PC-9 (cell line): ENCODE measurements around the gene YWHAE. TPM values are rescaled to one million over a fixed set of nuclear protein-coding genes. Genes with fewer than 3 reads are reported as not detected.

Source experiments
- Bru-seq: library from RNA; stranded (reverse); fragments of 400-500 nt; gene quantifications from one replicate; lab custom pipeline; 2021; lab: Mats Ljungman, UMichigan
- BruChase-seq, 2 experiments: library from RNA; stranded (reverse); fragments of 400-500 nt; gene quantifications; one replicate each; lab custom pipeline; 2021; lab: Mats Ljungman, UMichigan
- BruUV-seq: library from RNA; stranded (reverse); fragments of 400-500 nt; replicated peaks from 2 replicates; lab custom pipeline; 2021; lab: Mats Ljungman, UMichigan
- CTCF ChIA-PET: fragments of 300-600 bp; sonication (Branson Sonifier 250); formaldehyde crosslinking; loops from one replicate; lab custom pipeline; 2022; ENCODE audit warnings: antibody characterized with exemption; lab: Charles Lee
- POLR2A ChIA-PET: fragments of 300-600 bp; sonication (Branson Sonifier 250); formaldehyde crosslinking; loops from one replicate; lab custom pipeline; 2022; ENCODE audit warnings: antibody characterized with exemption; ENCODE audit not compliant: unreplicated experiment; lab: Charles Lee
- DNase-seq, 2 experiments: peaks; one replicate each; pipeline versions ENCODE4 v3.0.0 to v3.0.0-alpha.2; 2015 to 2022; ENCODE audit warnings: mixed read lengths in 1 of 2
- H2AFZ ChIP-seq: fragments of 200-600 bp; sonication (generic); 2 replicates; pipeline ENCODE4 v1.8.1; 2017; ENCODE audit warnings: antibody characterized with exemption
- H3F3A ChIP-seq: fragments of 200-600 bp; sonication (generic); 2 replicates; pipeline ENCODE4 v1.8.1; 2017; ENCODE audit warnings: antibody characterized with exemption, mild to moderate bottlenecking, low read depth; ENCODE audit not compliant: insufficient read depth
- H3K27ac ChIP-seq: fragments of 200-600 bp; sonication (generic); 2 replicates; pipeline ENCODE4 v1.6.1; 2016; ENCODE audit warnings: mixed run types
- H3K27me3 ChIP-seq: fragments of 200-600 bp; sonication (generic); 2 replicates; pipeline ENCODE4 v1.6.1; 2016; ENCODE audit warnings: low read depth, mixed run types; ENCODE audit not compliant: insufficient read depth
- H3K36me3 ChIP-seq: fragments of 200-600 bp; sonication (generic); 2 replicates; pipeline ENCODE4 v1.6.1; 2016; ENCODE audit warnings: low read depth, mixed run types
- H3K4me1 ChIP-seq: fragments of 200-600 bp; sonication (generic); replicated peaks from 2 replicates; pipeline ENCODE4 v1.6.1; 2016; ENCODE audit warnings: mixed run types; ENCODE audit not compliant: insufficient read depth
- H3K4me2 ChIP-seq: fragments of 200-600 bp; sonication (generic); 2 replicates; pipeline ENCODE4 v1.6.1; 2017; ENCODE audit warnings: mixed run types
- H3K4me3 ChIP-seq: fragments of 200-600 bp; sonication (generic); 2 replicates; pipeline ENCODE4 v1.6.1; 2016; ENCODE audit warnings: mixed run types
- H3K79me2 ChIP-seq: fragments of 200-600 bp; sonication (generic); 2 replicates; pipeline ENCODE4 v1.6.1; 2017; ENCODE audit warnings: low read depth, mixed run types
- H3K9me2 ChIP-seq: fragments of 200-600 bp; sonication (generic); 2 replicates; pipeline ENCODE4 v1.8.1; 2017; ENCODE audit warnings: mild to moderate bottlenecking; ENCODE audit not compliant: insufficient read depth
- H3K9me3 ChIP-seq: fragments of 200-600 bp; sonication (generic); 2 replicates; pipeline ENCODE4 v1.8.1; 2016; ENCODE audit warnings: low read depth; ENCODE audit not compliant: insufficient read depth
- H4K20me1 ChIP-seq: fragments of 200-600 bp; sonication (generic); 2 replicates; pipeline ENCODE4 v1.8.1; 2017; ENCODE audit not compliant: insufficient read depth
- CTCF ChIP-seq: fragments of 200-600 bp; sonication (generic); conservative IDR thresholded peaks from 2 replicates; pipeline ENCODE4 v1.6.1; 2017; ENCODE audit warnings: mixed run types, antibody characterized with exemption, mild to moderate bottlenecking, moderate library complexity
- EZH2 ChIP-seq: fragments of 200-600 bp; sonication (generic); IDR thresholded peaks from 2 replicates; pipeline ENCODE4 v1.8.0; 2017; ENCODE audit warnings: antibody characterized with exemption, low read depth
- intact Hi-C: fragments of 100-400 bp; cut with micrococcal nuclease; formaldehyde crosslinking; loops from one replicate; pipeline ENCODE4 v1.10.0; 2022; ENCODE audit not compliant: unreplicated experiment
- long read RNA-seq: library from polyadenylated mRNA; stranded (forward); transcript quantifications from one replicate; pipeline ENCODE4 v2.0.0, GENCODE V29; 2022
- total RNA-seq: library from RNA; stranded (reverse); gene quantifications from 2 replicates; pipeline ENCODE4 v1.2.3, GENCODE V29; 2021

YWHAE gene
- 841 and 1,140 TPM in 2 replicates for total RNA-seq
- Bru-seq, nascent RNA: percentile 99 among the genes with signal in this experiment
- BruChase-seq, experiment 1, labeled RNA remaining after a 2-hour chase: percentile 97 among the genes with signal in this experiment
- percentile 98 among the genes with signal in this experiment for BruChase-seq, experiment 2, labeled RNA remaining after a 6-hour chase
- long read RNA-seq, transcript YWHAE-208 (7 exons, 1,818 nt): minor isoform, 12 of 1,439 reads
- long read RNA-seq, transcript YWHAE-201 (6 exons, 2,211 nt): major isoform, 1,371 of 1,439 reads
- long read RNA-seq, partial matches to known transcripts: 21 of 1,439 reads
- long read RNA-seq, other reads (novel, unspliced or antisense): 27 of 1,439 reads

GRCh38 chr17:1399679-1400512, at the start of gene YWHAE:
TSS of gene YWHAE (minus strand) at chr17:1400222. CDS start at chr17:1400110, 112 bp downstream.
- peaks cover 52% of the 10 kb centered on the region for H3K79me2 ChIP-seq
- peaks cover 29% of the 10 kb centered on the region for H3K36me3 ChIP-seq
- no peaks in the 10 kb centered on the region for H3K9me2 ChIP-seq
- peak; percentile 91 to 99 for DNase-seq
- TF ChIP-seq EZH2 (no peak), CTCF (no peak)
- intact Hi-C loops: loop anchor here (1.0 to 10.0 kb wide), 2 partner anchors 55 to 132 kb away; partner anchors contain the start of gene CRK
- ChIA-PET POLR2A (interaction anchor here (0.6 to 0.7 kb wide), 6 partner anchors 11 to 200 kb away, joined by 4 to 11 read pairs (median 5); no protein-coding TSS in a partner anchor), CTCF (interaction anchor here (0.7 kb wide), 1 partner anchor 47 kb away, joined by 4 read pairs; no protein-coding TSS in a partner anchor)
- peaks cover 44% of the 10 kb centered on the region for H4K20me1 ChIP-seq
- peaks cover 29% of the 10 kb centered on the region; the same call in 1 of the 2 replicates for H3F3A ChIP-seq
- peak within 1 kb of the TSS; percentile 96 for H3K27ac ChIP-seq
- no TSS peak for BruUV-seq
- H3K27me3 ChIP-seq: no peaks in the 10 kb centered on the region
- H3K4me3 ChIP-seq: peak within 1 kb of the TSS; percentile 96
- peaks cover 35% of the 10 kb centered on the region for H3K4me1 ChIP-seq
- peak within 1 kb of the TSS; percentile 97 for H3K4me2 ChIP-seq
- H2AFZ ChIP-seq: peak within 1 kb of the TSS; percentile 79
- no peaks in the 10 kb centered on the region for H3K9me3 ChIP-seq

- Histone ChIP-seq H3K4me3 (no peak overlapping the region), H3K36me3 (0 out of 2 replicates have a peak, but pooled peaks cover 7% of the 10 kb centered on the region), H3K4me2 (no peak overlapping the region), H3F3A (peaks cover 24% of the 10 kb centered on the region), H3K9me2 (no peaks in the 10 kb centered on the region), H4K20me1 (peaks cover 97% of the 10 kb centered on the region), H3K27me3 (no peaks in the 10 kb centered on the region), H3K9me3 (no peaks in the 10 kb centered on the region), H2AFZ (no peak overlapping the region), H3K4me1 (peaks cover 8% of the 10 kb centered on the region), H3K79me2 (peaks cover 100% of the 10 kb centered on the region), H3K27ac (no peak overlapping the region)
- intact Hi-C loops: no loop called here
- BruUV-seq: no TSS peak
- POLR2A ChIA-PET: interaction anchor here (0.6 to 0.9 kb wide), 3 partner anchors 12 to 81 kb away, joined by 3 read pairs; no protein-coding TSS in a partner anchor
- CTCF ChIA-PET: no interaction called here
- TF ChIP-seq CTCF (no peak), EZH2 (no peak)
- DNase-seq: peak in 1 of 2 experiments; percentile 34
Measured at GRCh38 chr17:1449412-1449967, 49.5 kb upstream of the YWHAE start.

- H3K9me3 ChIP-seq: no peaks in the 10 kb centered on the region
- intact Hi-C loops: no loop called here
- TF ChIP-seq CTCF (no peak), EZH2 (no peak)
- 0 out of 2 replicates have a peak overlapping the region, but pooled peaks have one; percentile 21 for H3K27ac ChIP-seq
- H3K79me2 ChIP-seq: peaks cover 99% of the 10 kb centered on the region
- no peaks in the 10 kb centered on the region for H3K4me1 ChIP-seq
- H2AFZ ChIP-seq: no peak overlapping the region
- ChIA-PET CTCF (interaction anchor here (0.5 kb wide), 1 partner anchor 48 kb away, joined by 4 read pairs; no protein-coding TSS in a partner anchor), POLR2A (no interaction called here)
- DNase-seq: no peak
- no peaks in the 10 kb centered on the region for H3K36me3 ChIP-seq
- H4K20me1 ChIP-seq: peaks cover 87% of the 10 kb centered on the region
- H3K9me2 ChIP-seq: no peaks in the 10 kb centered on the region
- H3F3A ChIP-seq: peaks cover 15% of the 10 kb centered on the region
- H3K4me2 ChIP-seq: no peak overlapping the region
- no peak overlapping the region for H3K4me3 ChIP-seq
- no peaks in the 10 kb centered on the region for H3K27me3 ChIP-seq
- BruUV-seq: no TSS peak
Measured at GRCh38 chr17:1447052-1447451, 47.0 kb upstream of the YWHAE start.
